Endothelial cell of umbilical vein (primary cell): ENCODE data around the gene CDC5L. TPM values are rescaled to one million over a fixed set of nuclear protein-coding genes. Genes with fewer than 3 reads are reported as not detected.

ENCODE experiments used
- BruUV-seq: library from RNA; stranded (reverse); fragments of 400-500 nt; replicated peaks from 2 replicates; lab custom pipeline; 2021; lab: Mats Ljungman, UMichigan
- CTCF ChIA-PET: fragments of 300-600, 350-600 bp; sonication (Branson Sonifier 250); formaldehyde crosslinking; loops from one replicate; lab custom pipeline; 2021; ENCODE audit warnings: antibody characterized with exemption, inconsistent platforms; lab: Charles Lee
- POLR2A ChIA-PET: fragments of 300-600, 350-600 bp; sonication (Branson Sonifier 250); formaldehyde crosslinking; loops from one replicate; lab custom pipeline; 2021; ENCODE audit warnings: antibody characterized with exemption, inconsistent platforms; lab: Charles Lee
- DNase-seq: peaks from one replicate; pipeline ENCODE4 v3.0.0-alpha.2; 2011; ENCODE audit warnings: low read depth, low spot score
- FAIRE-seq: peaks from 2 replicates; lab custom pipeline; 2011; peaks lifted over from hg19 to GRCh38; lab: Jason Lieb, UNC
- H2AFZ ChIP-seq: 2 replicates; pipeline ENCODE4 v1.6.0; 2012; ENCODE audit warnings: low read depth, low read length, control low read depth, inconsistent platforms
- H3K27ac ChIP-seq: 2 replicates; pipeline ENCODE4 v1.5.1; 2011; ENCODE audit warnings: low read depth, mild to moderate bottlenecking, control low read depth, low read length, moderate library complexity; ENCODE audit not compliant: insufficient read depth
- H3K27me3 ChIP-seq, 2 experiments: 2 replicates each; pipeline versions ENCODE4 v1.6.0 to v1.6.1; 2011; ENCODE audit warnings: low read length in 2 of 2, mixed read lengths in 1 of 2; ENCODE audit not compliant: control insufficient read depth in 2 of 2, insufficient read depth in 2 of 2
- H3K36me3 ChIP-seq, 2 experiments: 2 replicates in 1 of 2; 3 replicates in 1 of 2; pipeline ENCODE4 v1.5.1; 2011; ENCODE audit warnings: low read length in 2 of 2, mild to moderate bottlenecking in 1 of 2, moderate library complexity in 1 of 2; ENCODE audit not compliant: control insufficient read depth in 2 of 2, insufficient read depth in 2 of 2; ENCODE audit errors: extremely low read depth in 1 of 2
- H3K4me1 ChIP-seq: 3 replicates; pipeline ENCODE4 v1.5.1; 2011; ENCODE audit warnings: mild to moderate bottlenecking, low read length; ENCODE audit not compliant: control insufficient read depth, insufficient read depth; ENCODE audit errors: extremely low read depth
- H3K4me2 ChIP-seq: 2 replicates; pipeline ENCODE4 v1.6.1; 2011; ENCODE audit warnings: low read length, control low read depth, mixed read lengths; ENCODE audit not compliant: insufficient read depth
- H3K4me3 ChIP-seq, 3 experiments: fragments of 200-600 bp in 1 of 3; sonication (generic), shearing (Covaris generic) in 1 of 3; replicated peaks in 1 of 3; 2 replicates each; pipeline ENCODE4 v1.5.1; 2011 to 2016; ENCODE audit warnings: control low read depth in 3 of 3, low read length in 3 of 3, mild to moderate bottlenecking in 2 of 3, inconsistent platforms in 1 of 3, low read depth in 1 of 3, moderate library complexity in 1 of 3; ENCODE audit not compliant: insufficient read depth in 1 of 3
- H3K79me2 ChIP-seq: 2 replicates; pipeline ENCODE4 v1.6.0; 2012; ENCODE audit warnings: low read length, inconsistent platforms; ENCODE audit not compliant: control insufficient read depth, insufficient read depth
- H3K9ac ChIP-seq: replicated peaks from 2 replicates; pipeline ENCODE3; 2011; ENCODE audit warnings: low read length, control low read depth; ENCODE audit not compliant: insufficient read depth; ENCODE audit errors: extremely low read depth
- H3K9me1 ChIP-seq: replicated peaks from 3 replicates; pipeline ENCODE4 v1.6.0; 2011; ENCODE audit warnings: mild to moderate bottlenecking, low read length; ENCODE audit not compliant: control insufficient read depth, insufficient read depth; ENCODE audit errors: extremely low read depth
- H3K9me3 ChIP-seq: replicated peaks from 2 replicates; pipeline ENCODE4 v1.5.1; 2012; ENCODE audit warnings: low read length, inconsistent platforms; ENCODE audit not compliant: control insufficient read depth, insufficient read depth
- H4K20me1 ChIP-seq: replicated peaks from 2 replicates; pipeline ENCODE3; 2011; ENCODE audit warnings: mild to moderate bottlenecking, low read length; ENCODE audit not compliant: control insufficient read depth, insufficient read depth; ENCODE audit errors: extremely low read depth
- CTCF ChIP-seq, 2 donors: IDR thresholded peaks; 1 replicate in 1 of 2; 2 replicates in 1 of 2; pipeline ENCODE4 v1.5.1; 2011; ENCODE audit warnings: low read length in 2 of 2, mild to moderate bottlenecking in 2 of 2, moderate library complexity in 2 of 2, control low read depth in 1 of 2, inconsistent platforms in 1 of 2, low read depth in 1 of 2; ENCODE audit not compliant: insufficient read depth in 1 of 2; ENCODE audit errors: extremely low read depth in 1 of 2
- EZH2 ChIP-seq: IDR thresholded peaks from 2 replicates; pipeline ENCODE4 v1.6.1; 2012; ENCODE audit warnings: borderline replicate concordance, low read depth, mild to moderate bottlenecking, moderate library complexity, low read length, inconsistent platforms; ENCODE audit not compliant: severe bottlenecking
- FOS ChIP-seq: IDR thresholded peaks from 2 replicates; pipeline ENCODE4 v1.6.1; 2011; ENCODE audit warnings: mild to moderate bottlenecking, low read length, moderate library complexity, borderline replicate concordance; ENCODE audit not compliant: insufficient read depth
- JUN ChIP-seq: IDR thresholded peaks from 2 replicates; pipeline ENCODE4 v1.6.1; 2011; ENCODE audit warnings: borderline replicate concordance, low read depth; ENCODE audit not compliant: insufficient read length, insufficient read depth
- MAX ChIP-seq: IDR thresholded peaks from 2 replicates; pipeline ENCODE4 v1.6.1; 2011; ENCODE audit not compliant: insufficient read depth, insufficient read length
- MYC ChIP-seq: IDR thresholded peaks from one replicate; pipeline ENCODE4 v1.6.1; 2011; ENCODE audit warnings: mild to moderate bottlenecking, low read depth, low read length
- POLR2AphosphoS5 ChIP-seq: IDR thresholded peaks from 2 replicates; pipeline ENCODE4 v1.6.1; 2012; ENCODE audit warnings: low read depth, mild to moderate bottlenecking, control low read depth, low read length, moderate library complexity; ENCODE audit not compliant: insufficient read depth
- dilution Hi-C: fragments of 300-500 bp; cut with MboI; formaldehyde crosslinking; loops from one replicate; pipeline ENCODE4 v1.15.0; 2019; ENCODE audit warnings: low sequenced_read_pairs; ENCODE audit not compliant: extremely low pct_ligation_motif_present
- intact Hi-C: fragments of 100-400 bp; cut with micrococcal nuclease; formaldehyde crosslinking; loops from one replicate; pipeline ENCODE4 v1.10.0; 2022
- microRNA-seq: library from miRNA; unstranded; fragments of <30 nt; microRNA quantifications from one replicate; pipeline ENCODE4 v1.2.0, GENCODE V29; 2021; ENCODE audit warnings: borderline number of aligned reads, borderline replicate concordance
- polyA plus RNA-seq, 4 experiments: library from polyadenylated mRNA; depleted of rRNA in 3 of 4; stranded (reverse) in 3 of 4; unstranded in 1 of 4; fragments of >200 nt; gene quantifications; 2 replicates each; pipeline versions ENCODE4 v1.2.1 to v1.2.3, GENCODE V29; 2011 to 2012; ENCODE audit warnings: missing spikeins in 1 of 4
- small RNA-seq: library from RNA; depleted of rRNA; stranded (forward); fragments of <200 nt; gene quantifications from one replicate; pipeline ENCODE3, GENCODE V24; 2012; ENCODE audit warnings: low replicate concordance, low read depth; ENCODE audit not compliant: insufficient read depth, insufficient read length
- total RNA-seq: library from RNA; stranded (reverse); gene quantifications from 2 replicates; pipeline ENCODE4 v1.2.3, GENCODE V29; 2021

CDC5L gene
- total and polyA plus RNA-seq, 2 donors (not counting 3 experiments of a cell fraction or from before 2014, with no cell fraction given): 6.9 to 24.6 TPM

GRCh38 chr6:44499609-44500008 lies 112.1 kb downstream of the CDC5L start:
- no peak overlapping the region for H3K4me2 ChIP-seq
- no peaks in the 10 kb centered on the region for H3K36me3 ChIP-seq
- peaks cover 4% of the 10 kb centered on the region for H3K4me1 ChIP-seq
- dilution Hi-C loops: no loop called here
- H3K9me3 ChIP-seq: no peaks in the 10 kb centered on the region
- no peak overlapping the region for H3K9ac ChIP-seq
- H3K27ac ChIP-seq: no peak overlapping the region
- POLR2A ChIA-PET: no interaction called here
- intact Hi-C loops: no loop called here
- no peak overlapping the region for H2AFZ ChIP-seq
- no peak for FAIRE-seq
- CTCF ChIA-PET: interaction anchor here (1.2 to 6.4 kb wide), 2 partner anchors 24 to 30 kb away, joined by 3 to 68 read pairs; no protein-coding TSS in a partner anchor
- no peak for DNase-seq
- TF ChIP-seq CTCF (IDR thresholded peaks at IDR 0.05; ENCODE audit: extremely low read depth in 1 of 2, insufficient read depth in 1 of 2, low read depth in 1 of 2, low read length in 2 of 2) (no peak), MYC (no peak), JUN (no peak), POLR2AphosphoS5 (no peak), EZH2 (no peak), MAX (no peak), FOS (no peak)
- peaks cover 0 to 2% of the 10 kb centered on the region in 2 experiments for H3K27me3 ChIP-seq
- no peaks in the 10 kb centered on the region for H3K79me2 ChIP-seq
- H4K20me1 ChIP-seq: no peaks in the 10 kb centered on the region
- no TSS peak for BruUV-seq
- H3K4me3 ChIP-seq: no peak overlapping the region
- H3K9me1 ChIP-seq: no peaks in the 10 kb centered on the region

Small RNA genes lying within 50 kb of the gene (microRNA-seq; reads per million reads assigned to microRNA genes)
- not detected for gene MIR4642

Small RNA genes lying within 50 kb of the gene (small RNA-seq; reads per million reads assigned to genes)
- not detected for gene MIR4642

Other genes with a start within 250 kb of the CDC5L start
- 1.4 and 1.8 TPM in 2 replicates for gene CAPN11, start 228.9 kb upstream of the CDC5L start, total RNA-seq
- gene CAPN11, start 228.9 kb upstream of the CDC5L start, polyA plus RNA-seq: 1.0 and 1.7 TPM in 2 replicates
- not detected in 2 replicates for gene MYMX, start 170.8 kb upstream of the CDC5L start, total RNA-seq
- 0.18 and 0.24 TPM in 2 replicates for gene MYMX, start 170.8 kb upstream of the CDC5L start, polyA plus RNA-seq
- gene SLC29A1, start 164.1 kb upstream of the CDC5L start, total RNA-seq: 202 and 219 TPM in 2 replicates
- gene SLC29A1, start 164.1 kb upstream of the CDC5L start, polyA plus RNA-seq: 539 and 592 TPM in 2 replicates
- 1,088 and 1,201 TPM in 2 replicates for gene HSP90AB1, start 140.6 kb upstream of the CDC5L start, total RNA-seq
- 557 and 824 TPM in 2 replicates for gene HSP90AB1, start 140.6 kb upstream of the CDC5L start, polyA plus RNA-seq
- gene SLC35B2, start 130.2 kb upstream of the CDC5L start, total RNA-seq: 53.4 and 53.9 TPM in 2 replicates
- gene SLC35B2, start 130.2 kb upstream of the CDC5L start, polyA plus RNA-seq: 112 and 148 TPM in 2 replicates
- gene NFKBIE, start 122.2 kb upstream of the CDC5L start, total RNA-seq: 15.6 and 19.0 TPM in 2 replicates
- gene NFKBIE, start 122.2 kb upstream of the CDC5L start, polyA plus RNA-seq: 22.6 and 25.8 TPM in 2 replicates
- 0.07 TPM in 1 of 2 replicates, not detected in the other for gene TMEM151B, start 117.3 kb upstream of the CDC5L start, total RNA-seq
- 0.03 and 0.05 TPM in 2 replicates for gene TMEM151B, start 117.3 kb upstream of the CDC5L start, polyA plus RNA-seq
- gene AARS2, start 74.4 kb upstream of the CDC5L start, total RNA-seq: 17.9 and 18.0 TPM in 2 replicates
- 7.9 and 8.3 TPM in 2 replicates for gene AARS2, start 74.4 kb upstream of the CDC5L start, polyA plus RNA-seq
- not detected in 2 replicates for gene SPATS1, start 45.1 kb upstream of the CDC5L start, total RNA-seq
- not detected in 2 replicates for gene SPATS1, start 45.1 kb upstream of the CDC5L start, polyA plus RNA-seq